ENCODE results near the gene SERPINC1. TPM values are rescaled to one million over a fixed set of nuclear protein-coding genes. Genes with fewer than 3 reads are reported as not detected.
A peak's percentile ranks its signal among the peaks of the same experiment; 100 is the strongest.

Gene SERPINC1
- total RNA-seq, 2 donors from 2014 or later: not detected

GRCh38 chr1:173876732-173877131, 40.4 kb downstream of the SERPINC1 start:
- Histone ChIP-seq H3K27ac (no peak overlapping the region), H3K4me3 (no peak overlapping the region), H3K4me1 (no peaks in the 10 kb centered on the region), H3K36me3 (replicated peaks in 1 of 2; ENCODE audit: insufficient read depth in 1 of 2, low read depth in 2 of 2) (no peaks in the 10 kb centered on the region), H3K27me3 (no peaks in the 10 kb centered on the region), H3K9me3 (no peaks in the 10 kb centered on the region)
- DNase-seq (no peak), ATAC-seq (no peak)
- WGBS, 2 donors: 74 to 77% methylated on average over 5 of the region's 5 CpGs
- intact Hi-C loops (cut with DNase I): no loop called here
- no peak for TF ChIP-seq POLR2A (IDR thresholded peaks at IDR 0.05)
- TF ChIP-seq, protein P1, sequence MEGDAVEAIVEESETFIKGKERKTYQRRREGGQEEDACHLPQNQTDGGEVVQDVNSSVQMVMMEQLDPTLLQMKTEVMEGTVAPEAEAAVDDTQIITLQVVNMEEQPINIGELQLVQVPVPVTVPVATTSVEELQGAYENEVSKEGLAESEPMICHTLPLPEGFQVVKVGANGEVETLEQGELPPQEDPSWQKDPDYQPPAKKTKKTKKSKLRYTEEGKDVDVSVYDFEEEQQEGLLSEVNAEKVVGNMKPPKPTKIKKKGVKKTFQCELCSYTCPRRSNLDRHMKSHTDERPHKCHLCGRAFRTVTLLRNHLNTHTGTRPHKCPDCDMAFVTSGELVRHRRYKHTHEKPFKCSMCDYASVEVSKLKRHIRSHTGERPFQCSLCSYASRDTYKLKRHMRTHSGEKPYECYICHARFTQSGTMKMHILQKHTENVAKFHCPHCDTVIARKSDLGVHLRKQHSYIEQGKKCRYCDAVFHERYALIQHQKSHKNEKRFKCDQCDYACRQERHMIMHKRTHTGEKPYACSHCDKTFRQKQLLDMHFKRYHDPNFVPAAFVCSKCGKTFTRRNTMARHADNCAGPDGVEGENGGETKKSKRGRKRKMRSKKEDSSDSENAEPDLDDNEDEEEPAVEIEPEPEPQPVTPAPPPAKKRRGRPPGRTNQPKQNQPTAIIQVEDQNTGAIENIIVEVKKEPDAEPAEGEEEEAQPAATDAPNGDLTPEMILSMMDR (IDR thresholded peaks at IDR 0.05): no peak

DNA sequence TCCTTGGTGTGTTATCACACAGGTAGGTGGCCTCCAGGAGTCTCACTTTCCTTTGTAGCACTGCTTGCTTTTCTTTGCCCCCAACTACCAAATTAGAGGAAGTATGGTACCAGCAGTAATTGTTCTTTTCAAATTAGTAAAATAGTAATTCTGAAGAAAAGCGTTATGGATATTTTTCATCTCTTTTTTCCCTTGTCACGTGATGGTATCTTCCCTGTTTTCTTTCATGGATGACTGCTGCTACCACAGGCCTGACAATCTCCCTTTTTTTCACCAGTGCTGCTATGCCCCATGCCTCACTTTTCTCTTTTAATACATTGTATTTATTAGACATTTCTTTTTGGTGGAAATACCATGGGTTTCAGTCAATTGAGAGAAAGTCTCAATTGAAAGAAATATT, 45.6 kb downstream of the SERPINC1 start:
- H3K9me3 ChIP-seq: no peaks in the 10 kb centered on the region
- no peak for ATAC-seq
- H3K4me1 ChIP-seq: peaks cover 33% of the 10 kb centered on the region
- 86 to 91% methylated on average over 2 of the region's 2 CpGs for WGBS, 2 donors
- no peak overlapping the region for H3K27ac ChIP-seq
- no peak for TF ChIP-seq POLR2A (IDR thresholded peaks at IDR 0.05)
- TF ChIP-seq, protein P1 (IDR thresholded peaks at IDR 0.05): no peak
- no peaks in the 10 kb centered on the region for H3K27me3 ChIP-seq
- no peak overlapping the region for H3K4me3 ChIP-seq
- H3K36me3 ChIP-seq (replicated peaks in 1 of 2; ENCODE audit: insufficient read depth in 1 of 2, low read depth in 2 of 2): no peaks in the 10 kb centered on the region
- intact Hi-C loops (cut with DNase I): no loop called here
- DNase-seq: no peak

DNA sequence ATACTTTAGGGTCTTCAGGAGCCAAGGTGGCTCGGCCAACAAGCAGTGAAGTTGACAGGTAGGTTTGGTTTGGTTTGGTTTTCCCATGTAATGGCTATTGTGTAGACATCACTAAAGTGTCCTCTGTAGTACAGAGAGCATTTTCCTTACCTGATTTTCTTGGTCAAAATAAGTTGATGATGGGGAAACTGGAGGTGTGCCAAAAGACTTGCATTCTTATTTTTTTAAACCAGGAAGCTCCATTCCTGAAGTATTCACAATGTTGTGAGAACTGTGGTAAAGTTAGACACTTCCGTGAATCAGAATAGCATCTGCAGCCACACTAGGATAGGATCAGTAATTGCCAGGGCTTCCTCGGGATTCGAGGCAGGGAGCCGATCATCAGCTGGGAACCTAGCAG, 46.0 kb downstream of the SERPINC1 start:
- ATAC-seq (no peak), DNase-seq (no peak)
- Histone ChIP-seq H3K4me3 (no peak overlapping the region), H3K27ac (peak overlapping the region in 2 of 4 donors; percentile 96 to 98), H3K27me3 (no peaks in the 10 kb centered on the region), H3K4me1 (peaks cover 37% of the 10 kb centered on the region), H3K9me3 (no peaks in the 10 kb centered on the region), H3K36me3 (replicated peaks in 1 of 2; ENCODE audit: insufficient read depth in 1 of 2, low read depth in 2 of 2) (no peaks in the 10 kb centered on the region)
- TF ChIP-seq POLR2A (IDR thresholded peaks at IDR 0.05): no peak
- TF ChIP-seq, protein P1 (IDR thresholded peaks at IDR 0.05): no peak
- intact Hi-C loops (cut with DNase I): no loop called here
- WGBS, 2 donors: 82 to 91% methylated on average over 5 of the region's 5 CpGs

DNA sequence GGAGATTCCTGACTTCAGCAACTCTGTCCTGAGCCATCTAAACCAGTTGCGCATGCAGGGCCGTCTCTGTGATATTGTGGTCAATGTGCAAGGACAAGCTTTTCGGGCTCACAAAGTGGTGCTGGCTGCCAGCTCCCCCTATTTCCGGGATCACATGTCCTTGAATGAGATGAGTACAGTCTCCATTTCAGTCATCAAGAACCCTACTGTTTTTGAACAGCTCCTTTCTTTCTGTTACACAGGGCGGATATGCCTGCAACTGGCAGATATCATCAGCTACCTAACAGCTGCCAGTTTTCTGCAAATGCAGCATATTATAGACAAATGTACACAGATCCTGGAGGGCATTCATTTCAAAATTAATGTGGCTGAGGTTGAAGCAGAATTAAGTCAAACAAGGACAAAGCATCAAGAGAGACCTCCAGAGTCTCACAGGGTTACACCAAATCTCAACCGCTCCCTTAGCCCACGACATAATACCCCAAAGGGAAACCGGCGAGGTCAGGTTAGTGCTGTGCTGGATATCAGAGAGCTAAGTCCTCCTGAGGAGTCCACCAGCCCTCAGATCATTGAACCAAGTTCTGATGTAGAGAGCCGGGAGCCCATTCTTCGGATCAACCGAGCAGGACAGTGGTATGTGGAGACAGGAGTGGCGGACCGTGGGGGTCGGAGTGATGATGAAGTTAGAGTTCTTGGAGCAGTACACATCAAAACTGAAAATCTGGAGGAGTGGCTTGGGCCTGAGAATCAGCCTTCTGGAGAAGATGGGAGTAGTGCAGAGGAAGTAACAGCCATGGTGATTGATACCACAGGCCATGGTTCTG, 46.7 kb downstream of the SERPINC1 start:
- H3K27ac ChIP-seq: peak overlapping the region in 3 of 4 donors; percentile 96 to 98 (median 98)
- no peaks in the 10 kb centered on the region for H3K36me3 ChIP-seq (replicated peaks in 1 of 2; ENCODE audit: insufficient read depth in 1 of 2, low read depth in 2 of 2)
- ATAC-seq (no peak), DNase-seq (peak; percentile 45 to 74 (median 58))
- TF ChIP-seq POLR2A (IDR thresholded peaks at IDR 0.05): peak in 1 of 3 donors; percentile 35
- TF ChIP-seq, protein P1 (IDR thresholded peaks at IDR 0.05): no peak
- H3K4me1 ChIP-seq: peaks cover 43% of the 10 kb centered on the region
- 64% methylated on average over 15 of the region's 15 CpGs for WGBS, 2 donors
- H3K4me3 ChIP-seq: no peak overlapping the region
- H3K9me3 ChIP-seq: no peaks in the 10 kb centered on the region
- intact Hi-C loops (cut with DNase I): no loop called here
- no peaks in the 10 kb centered on the region for H3K27me3 ChIP-seq

DNA sequence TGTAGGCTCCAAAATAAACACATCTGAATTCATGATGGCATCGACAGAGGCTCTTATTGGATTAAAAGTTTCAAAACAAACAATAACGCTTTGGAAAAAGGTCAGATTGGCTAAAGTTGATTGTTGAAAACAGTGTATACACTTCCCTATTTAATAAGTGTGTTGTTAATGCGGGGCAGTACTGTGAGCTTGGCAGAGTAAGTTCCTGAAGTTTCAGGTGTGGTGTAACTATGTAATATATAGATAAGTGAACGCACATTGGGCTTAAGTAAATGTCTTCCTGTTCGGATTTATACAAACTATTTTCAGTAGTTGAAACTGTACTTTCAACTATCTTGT, 48.1 kb downstream of the SERPINC1 start:
- Histone ChIP-seq H3K36me3 (replicated peaks in 1 of 2; ENCODE audit: insufficient read depth in 1 of 2, low read depth in 2 of 2) (peaks cover 0 to 6% of the 10 kb centered on the region in 2 donors), H3K4me1 (peaks cover 55% of the 10 kb centered on the region), H3K27me3 (no peaks in the 10 kb centered on the region), H3K4me3 (peak overlapping the region; percentile 53 to 77), H3K9me3 (no peaks in the 10 kb centered on the region), H3K27ac (peak overlapping the region; percentile 91 to 98 (median 97))
- DNase-seq: no peak
- TF ChIP-seq, protein P1 (IDR thresholded peaks at IDR 0.05): no peak
- no peak for TF ChIP-seq POLR2A (IDR thresholded peaks at IDR 0.05)
- 0 to 1% methylated on average over 5 of the region's 5 CpGs for WGBS, 2 donors
- no peak for ATAC-seq
- intact Hi-C loops (cut with DNase I): loop anchor here (10.0 kb wide), 1 partner anchor 86 kb away; no protein-coding TSS in a partner anchor
